ENCODE measurements around the gene LONP2.
"Not testable (repeated sequence)": the region's sequence is repeated elsewhere in the genome, so short reads cannot be mapped to it uniquely, and the experiment has no call there.

The LONP2 gene

GRCh38 chr16:48347980-48348379 is 103.9 kb downstream of the LONP2 start:
- DNase-seq = no peak

GRCh38 chr16:48350736-48351135 is 106.6 kb downstream of the LONP2 start:
- no peak for DNase-seq

- DNase-seq = no peak
Observed at GRCh38 chr16:48352648-48353390, 108.7 kb downstream of the LONP2 start.

GRCh38 chr16:48353565-48354163 is 109.6 kb downstream of the LONP2 start:
- DNase-seq = peak; percentile 36

- DNase-seq = not testable (repeated sequence)
Observed at GRCh38 chr16:48354385-48354784, 110.3 kb downstream of the LONP2 start.

- DNase-seq = no peak
Observed at GRCh38 chr16:48354877-48355855, 111.1 kb downstream of the LONP2 start.

- no peak for DNase-seq
Observed at GRCh38 chr16:48356633-48357376, 112.7 kb downstream of the LONP2 start.

GRCh38 chr16:48358419-48358818 is 114.3 kb downstream of the LONP2 start:
- DNase-seq = no peak

GRCh38 chr16:48359983-48360382 is 115.9 kb downstream of the LONP2 start:
- no peak for DNase-seq

- no peak for DNase-seq
Observed at GRCh38 chr16:48361012-48361411, 116.9 kb downstream of the LONP2 start.

GRCh38 chr16:48361540-48362144 is 117.5 kb downstream of the LONP2 start:
- DNase-seq = no peak

GRCh38 chr16:48365025-48365600 is 121.0 kb downstream of the LONP2 start:
- DNase-seq = no peak

- DNase-seq = peak; percentile 73
Observed at GRCh38 chr16:48365601-48366164, 121.6 kb downstream of the LONP2 start.

- DNase-seq = no peak
Observed at GRCh38 chr16:48366165-48367093, 122.3 kb downstream of the LONP2 start.

- DNase-seq = no peak
Observed at GRCh38 chr16:48367441-48368049, 123.4 kb downstream of the LONP2 start.

- DNase-seq = no peak
Observed at GRCh38 chr16:48369765-48370164, 125.7 kb downstream of the LONP2 start.

GRCh38 chr16:48370229-48370628 is 126.1 kb downstream of the LONP2 start:
- no peak for DNase-seq

GRCh38 chr16:48370668-48371392 is 126.7 kb downstream of the LONP2 start:
- DNase-seq = not testable (repeated sequence)

- no peak for DNase-seq
Observed at GRCh38 chr16:48371393-48371780, 127.3 kb downstream of the LONP2 start.

All from stimulated activated CD4-positive, alpha-beta T cell treated with anti-CD3 and anti-CD28 coated beads, Interleukin-12 subunit alpha, Interleukin-12 subunit beta, amount 100 ng/mL, for 4 hours (primary cell).